IMR-90 (cell line): Measurements from ENCODE around the gene CEP72. TPM values are rescaled to one million over a fixed set of nuclear protein-coding genes. Genes with fewer than 3 reads are reported as not detected.

Experiments used
- ATAC-seq: fragments of 200-7000 bp; cut with Tn5 transposase; 2 replicates; pipeline ENCODE4 v1.9.1; 2020; ENCODE audit warnings: low read depth, mild to moderate bottlenecking, moderate library complexity
- BruUV-seq: library from RNA; stranded (reverse); fragments of 400-500 nt; replicated peaks from 2 replicates; lab custom pipeline; 2021; lab: Mats Ljungman, UMichigan
- CTCF ChIA-PET: fragments of 300-600 bp; formaldehyde crosslinking; extraction: SDS; loops from one replicate; lab custom pipeline; 2021; ENCODE audit warnings: antibody characterized with exemption; lab: Yijun Ruan, JAX
- POLR2A ChIA-PET: fragments of 300-600 bp; sonication (Branson Sonifier 250); formaldehyde crosslinking; loops from one replicate; lab custom pipeline; 2022; ENCODE audit warnings: antibody characterized with exemption; ENCODE audit not compliant: unreplicated experiment; lab: Charles Lee
- DNase-seq: peaks from one replicate; pipeline ENCODE4 v3.0.0; 2013
- H2AFZ ChIP-seq: replicated peaks from 2 replicates; pipeline ENCODE3; 2013; ENCODE audit warnings: low read length, mild to moderate bottlenecking; ENCODE audit not compliant: poor library complexity
- H2AK5ac ChIP-seq: 2 replicates; pipeline ENCODE4 v1.6.1; 2013; ENCODE audit warnings: low read depth, low read length, inconsistent platforms
- H2AK9ac ChIP-seq: replicated peaks from 2 replicates; pipeline ENCODE3; 2013; ENCODE audit warnings: mild to moderate bottlenecking, low read depth, low read length, moderate library complexity; ENCODE audit not compliant: poor library complexity
- H2BK120ac ChIP-seq: 2 replicates; pipeline ENCODE4 v1.6.1; 2013; ENCODE audit warnings: low read depth, low read length, inconsistent platforms
- H2BK15ac ChIP-seq: 3 replicates; pipeline ENCODE4 v1.6.1; 2013; ENCODE audit warnings: low read depth, low read length, inconsistent platforms
- H2BK20ac ChIP-seq: 2 replicates; pipeline ENCODE4 v1.6.1; 2013; ENCODE audit warnings: low read depth, mild to moderate bottlenecking, inconsistent platforms, low read length, moderate library complexity
- H2BK5ac ChIP-seq: 2 replicates; pipeline ENCODE4 v1.6.1; 2013; ENCODE audit warnings: mild to moderate bottlenecking, low read depth, low read length, inconsistent platforms; ENCODE audit not compliant: poor library complexity, severe bottlenecking
- H3K14ac ChIP-seq: replicated peaks from 2 replicates; pipeline ENCODE4 v1.6.1; 2013; ENCODE audit warnings: low read depth, low read length, inconsistent platforms
- H3K18ac ChIP-seq: 2 replicates; pipeline ENCODE4 v1.6.1; 2013; ENCODE audit warnings: low read depth, low read length, control low read depth
- H3K23ac ChIP-seq: 2 replicates; pipeline ENCODE4 v1.6.1; 2013; ENCODE audit warnings: low read depth, low read length, inconsistent platforms
- H3K27ac ChIP-seq: 2 replicates; pipeline ENCODE4 v1.5.1; 2013; ENCODE audit warnings: mild to moderate bottlenecking, control low read depth, low read length; ENCODE audit not compliant: insufficient read depth
- H3K27me3 ChIP-seq: 2 replicates; pipeline ENCODE4 v1.6.1; 2013; ENCODE audit warnings: low read length; ENCODE audit not compliant: control insufficient read depth, insufficient read depth
- H3K36me3 ChIP-seq: 2 replicates; pipeline ENCODE4 v1.6.1; 2013; ENCODE audit warnings: low read length, mixed read lengths; ENCODE audit not compliant: control insufficient read depth, insufficient read depth
- H3K4ac ChIP-seq: 2 replicates; pipeline ENCODE4 v1.6.1; 2013; ENCODE audit warnings: low read depth, low read length, inconsistent platforms
- H3K4me1 ChIP-seq: 2 replicates; pipeline ENCODE4 v1.6.1; 2013; ENCODE audit warnings: low read length, mixed read lengths; ENCODE audit not compliant: control insufficient read depth, insufficient read depth
- H3K4me2 ChIP-seq: 2 replicates; pipeline ENCODE4 v1.6.1; 2013; ENCODE audit warnings: low read depth, mild to moderate bottlenecking, control low read depth, low read length, moderate library complexity
- H3K4me3 ChIP-seq: 2 replicates; pipeline ENCODE4 v1.5.1; 2013; ENCODE audit warnings: low read depth, mild to moderate bottlenecking, control low read depth, low read length, moderate library complexity; ENCODE audit not compliant: insufficient read depth
- H3K56ac ChIP-seq: 2 replicates; pipeline ENCODE4 v1.6.1; 2013; ENCODE audit warnings: low read length, inconsistent platforms; ENCODE audit not compliant: insufficient read depth; ENCODE audit errors: extremely low read depth
- H3K79me1 ChIP-seq, 2 experiments: 2 replicates each; pipeline ENCODE4 v1.6.1; 2013; ENCODE audit warnings: low read length in 2 of 2, inconsistent platforms in 1 of 2, low read depth in 1 of 2
- H3K9ac ChIP-seq: 2 replicates; pipeline ENCODE4 v1.6.1; 2013; ENCODE audit warnings: low read depth, low read length, control low read depth
- H3K9me1 ChIP-seq: 2 replicates; pipeline ENCODE4 v1.6.1; 2013; ENCODE audit warnings: low read length, inconsistent platforms; ENCODE audit not compliant: insufficient read depth
- H3K9me3 ChIP-seq: 2 replicates; pipeline ENCODE4 v1.6.1; 2013; ENCODE audit warnings: low read length; ENCODE audit not compliant: control insufficient read depth, insufficient read depth
- H4K20me1 ChIP-seq: 2 replicates; pipeline ENCODE4 v1.6.1; 2013; ENCODE audit warnings: low read length, inconsistent platforms; ENCODE audit not compliant: insufficient read depth
- H4K5ac ChIP-seq: 2 replicates; pipeline ENCODE4 v1.6.1; 2013; ENCODE audit warnings: mild to moderate bottlenecking, low read depth, low read length, control low read depth
- H4K8ac ChIP-seq, 2 experiments: 2 replicates each; pipeline ENCODE4 v1.6.1; 2013; ENCODE audit warnings: low read depth in 2 of 2, low read length in 2 of 2, control low read depth in 1 of 2, inconsistent platforms in 1 of 2
- H4K91ac ChIP-seq: 2 replicates; pipeline ENCODE4 v1.6.1; 2013; ENCODE audit warnings: low read depth, low read length, inconsistent platforms; ENCODE audit not compliant: insufficient read depth
- BHLHE40 ChIP-seq: fragments of 150-350 bp; IDR thresholded peaks from 2 replicates; pipeline ENCODE4 v1.6.1; 2016; ENCODE audit warnings: mild to moderate bottlenecking, low read depth, low read length
- CEBPB ChIP-seq: IDR thresholded peaks from 2 replicates; pipeline ENCODE4 v1.6.1; 2012; ENCODE audit warnings: low read depth, low read length, improper control_type of control experiment
- CHD1 ChIP-seq: IDR thresholded peaks from 2 replicates; pipeline ENCODE4 v1.6.1; 2012; ENCODE audit warnings: low read depth, low read length, improper control_type of control experiment
- ELK1 ChIP-seq: fragments of 150-350 bp; IDR thresholded peaks from 2 replicates; pipeline ENCODE4 v1.6.1; 2016; ENCODE audit warnings: low read depth, mild to moderate bottlenecking, low read length, moderate library complexity, borderline replicate concordance
- MAZ ChIP-seq: IDR thresholded peaks from 2 replicates; pipeline ENCODE4 v1.6.1; 2012; ENCODE audit warnings: low read depth, mild to moderate bottlenecking, low read length, improper control_type of control experiment, moderate library complexity, borderline replicate concordance
- MXI1 ChIP-seq: IDR thresholded peaks from 2 replicates; pipeline ENCODE4 v1.6.1; 2012; ENCODE audit warnings: low read depth, mild to moderate bottlenecking, low read length, moderate library complexity, borderline replicate concordance
- POLR2A ChIP-seq: IDR thresholded peaks from 2 replicates; pipeline ENCODE4 v1.6.1; 2012; ENCODE audit warnings: mild to moderate bottlenecking, low read depth, low read length
- RAD21 ChIP-seq: IDR thresholded peaks from 2 replicates; pipeline ENCODE4 v1.6.1; 2012; ENCODE audit warnings: low read length, improper control_type of control experiment
- RCOR1 ChIP-seq: IDR thresholded peaks from 2 replicates; pipeline ENCODE4 v1.6.1; 2012; ENCODE audit warnings: mild to moderate bottlenecking, low read length, improper control_type of control experiment; ENCODE audit not compliant: insufficient replicate concordance
- SMC3 ChIP-seq: fragments of 150-350 bp; IDR thresholded peaks from 2 replicates; pipeline ENCODE4 v1.6.1; 2016; ENCODE audit warnings: low read depth, mild to moderate bottlenecking, antibody characterized with exemption, low read length, moderate library complexity
- USF2 ChIP-seq: fragments of 150-350 bp; IDR thresholded peaks from 2 replicates; pipeline ENCODE4 v1.6.1; 2017; ENCODE audit warnings: mild to moderate bottlenecking, antibody characterized with exemption, low read length, low read depth
- WGBS, 2 experiments: methylation state at CpG; one replicate each; pipeline versions ENCODE4 v1.1.5 to v1.1.7; 2013; ENCODE audit warnings: missing lambda C conversion rate in 2 of 2; ENCODE audit not compliant: insufficient read length in 1 of 2; ENCODE audit errors: extremely low coverage in 2 of 2; 5-methylcytosine and 5-hydroxymethylcytosine counted together
- dilution Hi-C: fragments of 300-500 bp; cut with HindIII; formaldehyde crosslinking; loops from one replicate; pipeline ENCODE4 v1.14.3; 2018; ENCODE audit warnings: low sequenced_read_pairs; ENCODE audit not compliant: unreplicated experiment
- in situ Hi-C: fragments of 300-500 bp; cut with MboI; formaldehyde crosslinking; loops from 3 replicates; pipeline ENCODE4 v1.14.3; 2019; ENCODE audit warnings: low sequenced_read_pairs, inconsistent platforms, mixed read lengths
- intact Hi-C: fragments of 100-400 bp; cut with micrococcal nuclease; formaldehyde crosslinking; loops from 2 replicates; pipeline ENCODE4 v1.10.0; 2022
- polyA plus RNA-seq, 3 experiments: library from polyadenylated mRNA; depleted of rRNA; stranded (reverse); fragments of >200 nt; gene quantifications; 2 replicates each; pipeline ENCODE4 v1.2.3, GENCODE V29; 2012; ENCODE audit warnings: low replicate concordance in 1 of 3
- total RNA-seq: library from RNA; depleted of rRNA; stranded (reverse); fragments of >200 nt; gene quantifications from 2 replicates; pipeline ENCODE4 v1.2.3, GENCODE V29; 2012

The CEP72 gene
- total and polyA plus RNA-seq, 2 of the 4 experiments (the other 2 are of a cell fraction), result 2.9 to 4.3 TPM

GRCh38 chr5:568809-569208, 43.3 kb upstream of the CEP72 start:
- Histone ChIP-seq H2BK5ac (no peak overlapping the region), H4K8ac (no peak overlapping the region), H4K5ac (no peak overlapping the region), H2AK5ac (no peak overlapping the region), H3K4me3 (no peak overlapping the region), H2BK20ac (no peak overlapping the region), H4K91ac (no peak overlapping the region), H2BK120ac (no peak overlapping the region), H4K20me1 (no peaks in the 10 kb centered on the region), H3K36me3 (no peaks in the 10 kb centered on the region), H3K9me1 (no peaks in the 10 kb centered on the region), H3K23ac (no peak overlapping the region), H3K18ac (no peak overlapping the region), H3K4me1 (no peaks in the 10 kb centered on the region; the same call in 1 of the 2 replicates), H3K9ac (no peak overlapping the region), H3K27ac (no peak overlapping the region), H3K9me3 (peaks cover 5% of the 10 kb centered on the region; the same call in 1 of the 2 replicates), H2AFZ (no peak overlapping the region), H2BK15ac (no peak overlapping the region), H3K14ac (no peak overlapping the region), H3K4me2 (no peak overlapping the region), H2AK9ac (no peak overlapping the region), H3K79me1 (no peaks in the 10 kb centered on the region), H3K4ac (no peak overlapping the region), H3K27me3 (peaks cover 53% of the 10 kb centered on the region), H3K56ac (no peak overlapping the region)
- in situ Hi-C loops, result no loop called here
- BruUV-seq, result no TSS peak
- CTCF ChIA-PET, result no interaction called here
- POLR2A ChIA-PET, result no interaction called here
- dilution Hi-C loops, result no loop called here
- DNase-seq (no peak), ATAC-seq (no peak)
- TF ChIP-seq SMC3 (no peak), RAD21 (no peak), MXI1 (no peak), POLR2A (no peak), MAZ (no peak), USF2 (no peak), RCOR1 (no peak), CHD1 (no peak), ELK1 (no peak), CEBPB (no peak), BHLHE40 (no peak)
- WGBS, 2 experiments, result 92% methylated on average over 5 of the region's 8 CpGs; no CpG with 5 or more reads in 1 of the 2 experiments
- intact Hi-C loops, result no loop called here
